HepG2 (cell line): ENCODE measurements around the gene SH2D3A. TPM values are rescaled to one million over a fixed set of nuclear protein-coding genes. Genes with fewer than 3 reads are reported as not detected.
A peak's percentile ranks its signal among the peaks of the same experiment; 100 is the strongest.

Source experiments
- ASH2L ChIP-seq: fragments of 300-600, 200-600 bp; sonication (generic); IDR thresholded peaks from 2 replicates; pipeline ENCODE4 v1.7.0; 2017; ENCODE audit warnings: low read depth, mild to moderate bottlenecking, moderate library complexity, mixed read lengths, low read length; ENCODE audit not compliant: insufficient read length
- CBX2 ChIP-seq, 2 experiments: fragments of 200-600 bp in 1 of 2; sonication (generic); formaldehyde crosslinking in 1 of 2; IDR thresholded peaks; 2 replicates each; pipeline versions ENCODE4 v1.7.0 to v1.8.1; 2018 to 2022; ENCODE audit warnings: low read depth in 2 of 2, low read length in 1 of 2, mild to moderate bottlenecking in 1 of 2, missing genetic modification reagents in 1 of 2
- ISL2 ChIP-seq: sonication (generic); formaldehyde crosslinking; IDR thresholded peaks from 2 replicates; pipeline ENCODE4 v1.5.0; 2020; ENCODE audit warnings: missing genetic modification reagents
- KDM5B ChIP-seq: sonication (generic); formaldehyde crosslinking; IDR thresholded peaks from 2 replicates; pipeline ENCODE4 v1.4.0; 2020; ENCODE audit warnings: missing genetic modification reagents, mild to moderate bottlenecking, borderline replicate concordance
- MEF2D ChIP-seq: sonication (generic); formaldehyde crosslinking; IDR thresholded peaks from 2 replicates; pipeline ENCODE4 v1.5.1; 2020; ENCODE audit warnings: mild to moderate bottlenecking, missing genetic modification reagents
- NCOR1 ChIP-seq: fragments of 200-600 bp; sonication (generic); IDR thresholded peaks from 2 replicates; pipeline ENCODE4 v1.7.0; 2017; ENCODE audit warnings: antibody characterized with exemption, low read length, borderline replicate concordance
- NR2F2 ChIP-seq: IDR thresholded peaks from 2 replicates; pipeline ENCODE4 v1.6.1; 2012; ENCODE audit warnings: low read depth, inconsistent platforms, borderline replicate concordance
- PBX3 ChIP-seq: sonication (generic); formaldehyde crosslinking; IDR thresholded peaks from 2 replicates; pipeline ENCODE4 v1.8.1; 2023; ENCODE audit warnings: missing genetic modification reagents, inconsistent platforms, borderline replicate concordance
- PLSCR1 ChIP-seq: sonication (generic); formaldehyde crosslinking; IDR thresholded peaks from 2 replicates; pipeline ENCODE4 v1.5.0; 2020; ENCODE audit warnings: missing genetic modification reagents, mild to moderate bottlenecking, borderline replicate concordance
- RFXANK ChIP-seq: IDR thresholded peaks from 2 replicates; pipeline ENCODE4 v1.6.1; 2016
- SRY ChIP-seq: sonication (generic); formaldehyde crosslinking; IDR thresholded peaks from 2 replicates; pipeline ENCODE4 v1.8.0; 2022; ENCODE audit warnings: mild to moderate bottlenecking, missing genetic modification reagents
- STAG1 ChIP-seq: sonication (generic); formaldehyde crosslinking; IDR thresholded peaks from 2 replicates; pipeline ENCODE4 v1.4.0; 2020; ENCODE audit warnings: missing genetic modification reagents
- SUZ12 ChIP-seq: fragments of 150-350 bp; IDR thresholded peaks from 2 replicates; pipeline ENCODE4 v1.6.1; 2014; ENCODE audit warnings: low read depth, low read length
- XRCC5 ChIP-seq: fragments of 200-400 bp; formaldehyde crosslinking; optimal IDR thresholded peaks from 2 replicates; pipeline ENCODE3; 2017; ENCODE audit warnings: mild to moderate bottlenecking, low read length
- ZBTB46 ChIP-seq: sonication (generic); formaldehyde crosslinking; IDR thresholded peaks from 2 replicates; pipeline ENCODE4 v1.4.0; 2020; ENCODE audit warnings: mild to moderate bottlenecking, missing genetic modification reagents, borderline replicate concordance
- ZFP36 ChIP-seq: fragments of 150-350 bp; IDR thresholded peaks from 2 replicates; pipeline ENCODE4 v1.6.1; 2018; ENCODE audit warnings: borderline replicate concordance, low read length, low read depth; ENCODE audit not compliant: partially characterized antibody
- ZFP37 ChIP-seq: sonication (generic); formaldehyde crosslinking; IDR thresholded peaks from 2 replicates; pipeline ENCODE4 v1.4.0; 2020; ENCODE audit warnings: missing genetic modification reagents, borderline replicate concordance
- ZNF138 ChIP-seq: sonication (generic); formaldehyde crosslinking; IDR thresholded peaks from 2 replicates; pipeline ENCODE4 v1.5.0; 2020; ENCODE audit warnings: mild to moderate bottlenecking, low read depth, missing genetic modification reagents
- ZNF18 ChIP-seq: sonication (generic); formaldehyde crosslinking; IDR thresholded peaks from 2 replicates; pipeline ENCODE4 v1.8.0; 2022; ENCODE audit warnings: mild to moderate bottlenecking, missing genetic modification reagents; ENCODE audit not compliant: insufficient replicate concordance
- ZNF260 ChIP-seq: sonication (generic); formaldehyde crosslinking; IDR thresholded peaks from 2 replicates; pipeline ENCODE4 v1.4.0; 2020; ENCODE audit warnings: missing genetic modification reagents, low read depth, mild to moderate bottlenecking, borderline replicate concordance
- ZNF552 ChIP-seq: sonication (generic); formaldehyde crosslinking; IDR thresholded peaks from 2 replicates; pipeline ENCODE4 v1.9.0; 2022; ENCODE audit warnings: missing genetic modification reagents, mild to moderate bottlenecking, borderline replicate concordance
- ZNF616 ChIP-seq: sonication (generic); formaldehyde crosslinking; IDR thresholded peaks from 2 replicates; pipeline ENCODE4 v1.5.0; 2020; ENCODE audit warnings: low read depth, mild to moderate bottlenecking, missing genetic modification reagents
- ZNF678 ChIP-seq: sonication (generic); formaldehyde crosslinking; IDR thresholded peaks from 2 replicates; pipeline ENCODE4 v1.4.0; 2020; ENCODE audit warnings: mild to moderate bottlenecking, missing genetic modification reagents
- ZNF761 ChIP-seq: sonication (generic); formaldehyde crosslinking; conservative IDR thresholded peaks from 2 replicates; pipeline ENCODE4 v1.4.0; 2020; ENCODE audit warnings: mild to moderate bottlenecking, missing genetic modification reagents
- polyA plus RNA-seq, 8 experiments: library from polyadenylated mRNA; depleted of rRNA in 3 of 8; stranded (reverse) in 7 of 8; unstranded in 1 of 8; fragments of >200 nt; fragmentation: Illumina TruSeq in 4 of 8; extraction: Trizol in 4 of 8; gene quantifications; 2 replicates each; pipeline versions ENCODE4 v1.2.1 to v1.2.3, GENCODE V29; 2011 to 2016; ENCODE audit warnings: low read depth in 4 of 8, missing spikeins in 1 of 8, mixed read lengths in 1 of 8; ENCODE audit not compliant: insufficient read depth in 1 of 8
- total RNA-seq, 5 experiments: library from RNA; depleted of rRNA; stranded (reverse); fragments of >200 nt; fragmentation: Illumina TruSeq; extraction: Trizol; gene quantifications; 2 replicates each; pipeline ENCODE4 v1.2.3, GENCODE V29; 2016; ENCODE audit warnings: low read depth in 1 of 5

Gene SH2D3A
- total and polyA plus RNA-seq, 2 of the 13 experiments (the other 11 are each of a cell fraction or from before 2014, with no cell fraction given) = 1.0 to 2.2 TPM

- 0 out of 2 replicates have a peak, but pooled peaks have one; percentile 58 for TF ChIP-seq PBX3 (CRISPR knock-in tag)
- peak; percentile 81; the same call in 1 of the 2 replicates for TF ChIP-seq ZFP37 (CRISPR knock-in tag)
- TF ChIP-seq ISL2 (CRISPR knock-in tag) = peak; percentile 75
- TF ChIP-seq KDM5B (CRISPR knock-in tag) = peak; percentile 66; the same call in 1 of the 2 replicates
- peak; percentile 100 for TF ChIP-seq ZBTB46
- peak; percentile 90 for TF ChIP-seq ZNF552
- TF ChIP-seq CBX2 (IDR thresholded peaks at IDR 0.05; ENCODE audit: low read depth, low read length) = no peak
- TF ChIP-seq CBX2 (CRISPR knock-in tag; IDR thresholded peaks at IDR 0.05; ENCODE audit: low read depth) = no peak
- 0 out of 2 replicates have a peak, but pooled peaks have one; percentile 9 for TF ChIP-seq STAG1 (CRISPR knock-in tag)
- TF ChIP-seq ZNF260 (CRISPR knock-in tag) = no peak
- TF ChIP-seq XRCC5 = peak; percentile 60
- TF ChIP-seq NR2F2 = peak; percentile 98
- TF ChIP-seq ZNF761 (CRISPR knock-in tag) = no peak; the same call in 1 of the 2 replicates
- TF ChIP-seq SUZ12 = no peak
- no peak; the same call in 1 of the 2 replicates for TF ChIP-seq RFXANK (CRISPR knock-in tag)
- peak; percentile 98 for TF ChIP-seq NCOR1
- TF ChIP-seq ZNF18 (CRISPR knock-in tag) = peak; percentile 90
- no peak for TF ChIP-seq ZNF678 (CRISPR knock-in tag)
- 0 out of 2 replicates have a peak, but pooled peaks have one; percentile 76 for TF ChIP-seq ZNF616
- no peak for TF ChIP-seq PLSCR1 (CRISPR knock-in tag)
- peak; percentile 81; the same call in 1 of the 2 replicates for TF ChIP-seq SRY
- TF ChIP-seq ASH2L = peak; percentile 60
- no peak for TF ChIP-seq ZNF138 (CRISPR knock-in tag)
- no peak for TF ChIP-seq ZFP36
- peak; percentile 88 for TF ChIP-seq MEF2D (CRISPR knock-in tag)
Observed at GRCh38 chr19:6720369-6721137, 46.7 kb downstream of the SH2D3A start, which contains the start of gene C3 (continued).
